Erythroblast (primary cell): ENCODE results near the gene LRRK2.

Experiments used
- GATA1 ChIP-seq: IDR thresholded peaks from 2 replicates; pipeline ENCODE4 v1.6.1; 2011; ENCODE audit warnings: low read depth, mild to moderate bottlenecking, control low read depth, low read length, moderate library complexity
- POLR2A ChIP-seq: IDR thresholded peaks from 2 replicates; pipeline ENCODE4 v1.6.1; 2011; ENCODE audit warnings: mild to moderate bottlenecking, low read length

GRCh38 chr12:40233741-40234367 lies 9.1 kb downstream of the LRRK2 start:
- TF ChIP-seq POLR2A (no peak), GATA1 (no peak)
